IPS-18a (cell line): ENCODE results near the gene SSC5D.
A peak's percentile ranks its signal among the peaks of the same experiment; 100 is the strongest.

Experiments
- H3K27ac ChIP-seq: one replicate; pipeline ENCODE4 v1.5.1; 2013; ENCODE audit warnings: low read length
- H3K27me3 ChIP-seq: one replicate; pipeline ENCODE4 v1.6.1; 2013; ENCODE audit warnings: mild to moderate bottlenecking, low read length; ENCODE audit not compliant: control insufficient read depth, insufficient read depth
- H3K36me3 ChIP-seq: one replicate; pipeline ENCODE4 v1.6.1; 2013; ENCODE audit warnings: low read depth, low read length; ENCODE audit not compliant: control insufficient read depth
- H3K4me1 ChIP-seq: one replicate; pipeline ENCODE4 v1.6.1; 2013; ENCODE audit warnings: low read depth, low read length; ENCODE audit not compliant: control insufficient read depth
- H3K4me3 ChIP-seq: one replicate; pipeline ENCODE4 v1.5.1; 2013; ENCODE audit warnings: low read length
- H3K9ac ChIP-seq: one replicate; pipeline ENCODE4 v1.6.1; 2013; ENCODE audit warnings: mild to moderate bottlenecking, low read length, moderate library complexity
- H3K9me3 ChIP-seq: one replicate; pipeline ENCODE4 v1.6.1; 2013; ENCODE audit warnings: low read depth, low read length; ENCODE audit not compliant: control insufficient read depth

SSC5D gene

DNA sequence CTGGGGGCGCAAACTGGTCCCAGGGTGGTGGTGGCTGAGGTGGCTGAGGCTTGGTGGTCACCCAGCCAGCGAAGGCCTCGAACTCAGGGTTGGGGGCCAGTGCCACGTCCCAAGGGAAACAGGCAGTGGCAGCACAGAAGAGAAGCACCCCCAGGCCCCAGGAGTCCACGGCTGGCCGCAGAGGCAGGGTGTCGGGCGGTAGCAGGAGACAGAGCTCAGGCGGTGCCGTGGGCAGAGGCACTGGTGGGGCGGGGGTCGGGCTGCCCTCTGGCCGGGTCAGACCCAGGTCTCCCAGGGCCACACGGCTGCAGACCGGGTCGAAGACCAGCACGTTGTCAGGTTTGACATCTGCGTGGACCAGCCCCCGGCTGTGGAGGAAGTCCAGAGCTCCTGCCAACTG, 52.9 kb downstream of the SSC5D start:
- Histone ChIP-seq H3K36me3 (no peaks in the 10 kb centered on the region), H3K27me3 (no peaks in the 10 kb centered on the region), H3K4me1 (peaks cover 8% of the 10 kb centered on the region), H3K27ac (no peak overlapping the region), H3K9ac (no peak overlapping the region), H3K9me3 (no peaks in the 10 kb centered on the region), H3K4me3 (no peak overlapping the region)

DNA sequence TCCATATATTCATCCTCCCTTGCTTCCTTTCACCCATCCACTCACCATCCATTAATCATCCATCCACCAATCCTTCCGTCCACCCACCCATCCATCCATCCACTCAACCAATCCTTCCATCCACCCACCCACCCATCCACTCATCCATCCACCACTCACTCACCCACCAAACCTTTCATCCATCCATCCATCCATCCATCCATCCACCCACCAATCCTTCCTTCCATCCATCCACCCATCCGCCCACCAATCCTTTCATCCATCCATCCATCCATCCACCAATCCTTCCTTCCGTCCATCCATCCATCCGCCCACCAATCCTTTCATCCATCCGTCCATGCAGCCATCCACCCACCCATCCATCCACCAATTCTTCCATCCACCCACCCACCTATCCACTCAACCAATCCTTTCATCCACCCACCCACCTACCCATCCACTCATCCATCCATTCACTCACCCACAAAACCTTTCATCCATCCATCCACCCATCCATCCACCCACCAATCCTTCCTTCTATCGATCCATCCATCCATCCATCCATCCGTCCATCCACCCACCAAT, 54.1 kb downstream of the SSC5D start:
- Histone ChIP-seq H3K36me3 (no peaks in the 10 kb centered on the region), H3K4me3 (no peak overlapping the region), H3K9me3 (no peaks in the 10 kb centered on the region), H3K4me1 (peaks cover 8% of the 10 kb centered on the region), H3K27ac (no peak overlapping the region), H3K9ac (no peak overlapping the region), H3K27me3 (no peaks in the 10 kb centered on the region)

DNA sequence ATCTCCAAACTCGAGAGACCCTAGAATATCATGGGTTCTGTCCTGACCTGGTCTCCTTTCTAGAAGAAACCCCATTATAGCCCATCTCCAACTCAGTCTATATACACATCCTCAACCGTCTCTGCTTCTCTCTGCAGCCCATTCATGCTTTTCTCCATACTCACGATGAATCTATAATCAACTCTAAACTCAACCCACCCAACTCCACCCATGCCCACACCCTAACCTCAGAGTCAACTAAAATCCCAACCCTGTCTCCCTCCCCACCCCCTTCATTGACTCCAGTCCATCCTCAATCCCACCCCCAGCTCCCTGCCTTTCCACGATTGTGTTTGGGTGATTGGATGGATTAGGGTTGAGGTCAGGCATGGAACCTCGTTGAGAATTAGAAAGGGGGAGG, 55.3 kb downstream of the SSC5D start:
- Histone ChIP-seq H3K9me3 (no peaks in the 10 kb centered on the region), H3K27me3 (no peaks in the 10 kb centered on the region), H3K4me1 (no peaks in the 10 kb centered on the region), H3K9ac (no peak overlapping the region), H3K4me3 (no peak overlapping the region), H3K36me3 (no peaks in the 10 kb centered on the region), H3K27ac (no peak overlapping the region)

DNA sequence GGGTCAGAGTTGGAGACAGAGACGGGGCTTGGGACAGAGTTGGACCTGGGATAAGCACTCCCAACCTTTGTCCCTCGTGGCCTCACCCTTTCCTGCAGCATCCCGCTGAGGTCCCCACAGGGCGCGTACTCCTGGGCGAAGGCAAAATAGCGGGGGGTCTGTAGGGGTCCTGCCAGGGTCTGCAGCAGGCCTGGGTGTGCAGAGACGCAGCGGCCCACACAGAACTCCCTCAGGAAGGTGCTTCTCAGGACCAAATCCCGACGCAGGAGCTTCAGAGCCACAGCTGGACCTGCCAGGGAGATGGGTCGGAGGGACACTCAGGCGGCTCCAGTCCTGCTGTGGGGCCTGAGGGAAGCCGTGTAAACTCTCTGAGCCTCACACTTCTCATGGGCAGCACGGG, 55.8 kb downstream of the SSC5D start:
- Histone ChIP-seq H3K27me3 (no peaks in the 10 kb centered on the region), H3K9ac (no peak overlapping the region), H3K36me3 (no peaks in the 10 kb centered on the region), H3K9me3 (no peaks in the 10 kb centered on the region), H3K27ac (no peak overlapping the region), H3K4me1 (no peaks in the 10 kb centered on the region), H3K4me3 (no peak overlapping the region)

DNA sequence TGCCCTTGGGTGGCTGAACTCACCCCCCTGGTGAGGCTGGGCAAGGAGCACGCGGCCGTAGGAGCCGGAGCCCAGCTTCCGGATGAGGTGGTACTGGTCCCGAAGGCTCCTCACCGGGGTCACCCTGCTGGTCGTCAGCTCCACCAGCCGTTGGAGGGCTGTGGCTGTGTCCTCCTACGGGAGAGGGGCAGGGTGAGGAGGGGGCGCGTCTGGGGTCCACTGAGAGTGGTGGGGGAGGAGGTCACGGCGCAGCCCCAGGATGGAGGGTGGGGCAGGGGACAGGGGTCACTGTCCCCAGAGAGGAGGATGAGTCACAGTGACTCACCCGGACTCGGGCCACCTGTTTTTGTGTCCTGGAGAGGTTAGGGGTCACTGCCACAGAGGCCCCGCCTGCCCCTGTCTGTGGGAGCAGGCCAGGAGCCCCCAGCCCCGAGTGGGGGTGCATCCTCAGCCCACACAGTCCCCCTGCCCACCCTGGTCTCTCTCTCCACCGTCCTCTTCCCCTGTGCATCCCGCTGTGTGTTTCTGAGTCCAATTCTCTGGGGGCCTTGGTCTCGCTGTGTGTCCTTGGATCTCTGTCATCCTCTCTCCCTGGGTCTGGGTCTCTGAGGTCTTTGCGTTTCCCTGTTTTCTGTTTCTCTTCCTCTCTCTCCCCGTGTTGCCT, 56.7 kb downstream of the SSC5D start:
- H3K4me3 ChIP-seq = no peak overlapping the region
- no peak overlapping the region for H3K9ac ChIP-seq
- H3K27me3 ChIP-seq = no peaks in the 10 kb centered on the region
- no peaks in the 10 kb centered on the region for H3K9me3 ChIP-seq
- no peaks in the 10 kb centered on the region for H3K36me3 ChIP-seq
- H3K27ac ChIP-seq = no peak overlapping the region
- no peaks in the 10 kb centered on the region for H3K4me1 ChIP-seq

DNA sequence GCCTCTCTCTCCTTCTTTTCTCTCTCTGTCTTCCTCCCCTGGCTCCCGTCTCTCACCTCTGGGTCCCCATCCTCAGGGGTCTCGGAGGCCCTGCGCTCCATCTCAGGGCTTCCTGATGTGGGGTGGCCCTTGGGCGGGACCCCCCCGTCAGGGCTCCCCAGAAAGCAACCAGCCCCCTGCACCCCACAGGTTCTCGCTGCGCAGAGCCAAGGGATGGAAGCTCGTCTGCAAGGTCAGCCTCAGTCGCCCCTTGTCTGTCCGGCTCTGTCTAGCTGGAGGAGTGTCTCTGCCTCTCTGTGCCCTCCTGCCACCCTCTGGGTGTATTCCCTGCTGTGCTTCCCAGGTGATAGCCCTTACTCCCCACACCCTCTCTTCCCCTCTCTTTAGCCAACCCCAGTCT, 57.2 kb downstream of the SSC5D start, which contains the start of gene SBK3:
Gene SBK3 (minus strand): TSS at position 101 of the 400 bp plus-strand sequence. CDS start 0 bp downstream, at position 101.
- Histone ChIP-seq H3K27ac (no peak within 1 kb of the TSS), H3K9ac (no peak within 1 kb of the TSS), H3K4me1 (peaks cover 3% of the 10 kb centered on the region), H3K4me3 (no peak within 1 kb of the TSS), H3K36me3 (no peaks in the 10 kb centered on the region), H3K9me3 (no peaks in the 10 kb centered on the region), H3K27me3 (no peaks in the 10 kb centered on the region)

DNA sequence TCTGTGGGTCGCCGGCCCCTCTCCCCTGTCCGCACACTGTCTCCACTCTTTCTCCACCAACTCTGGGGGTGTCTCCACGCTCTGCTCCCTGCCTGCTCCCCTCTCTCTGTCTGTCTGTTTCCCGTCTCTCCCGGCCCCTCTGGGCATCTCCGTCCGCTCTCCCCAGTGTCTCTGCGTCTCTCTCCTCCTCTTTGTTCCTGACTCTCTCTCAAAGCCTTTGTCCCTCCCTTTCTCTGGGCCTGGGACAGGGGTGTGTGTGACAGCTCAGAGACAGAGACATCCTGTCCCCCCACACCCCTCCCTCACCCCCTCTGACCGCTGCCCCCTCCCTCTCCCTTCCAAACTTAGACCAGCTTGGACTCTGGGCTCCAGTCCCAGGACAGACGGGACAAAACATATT, 57.8 kb downstream of the SSC5D start:
- Histone ChIP-seq H3K4me1 (peaks cover 3% of the 10 kb centered on the region), H3K9me3 (no peaks in the 10 kb centered on the region), H3K27ac (no peak overlapping the region), H3K9ac (no peak overlapping the region), H3K36me3 (no peaks in the 10 kb centered on the region), H3K27me3 (no peaks in the 10 kb centered on the region), H3K4me3 (no peak overlapping the region)

DNA sequence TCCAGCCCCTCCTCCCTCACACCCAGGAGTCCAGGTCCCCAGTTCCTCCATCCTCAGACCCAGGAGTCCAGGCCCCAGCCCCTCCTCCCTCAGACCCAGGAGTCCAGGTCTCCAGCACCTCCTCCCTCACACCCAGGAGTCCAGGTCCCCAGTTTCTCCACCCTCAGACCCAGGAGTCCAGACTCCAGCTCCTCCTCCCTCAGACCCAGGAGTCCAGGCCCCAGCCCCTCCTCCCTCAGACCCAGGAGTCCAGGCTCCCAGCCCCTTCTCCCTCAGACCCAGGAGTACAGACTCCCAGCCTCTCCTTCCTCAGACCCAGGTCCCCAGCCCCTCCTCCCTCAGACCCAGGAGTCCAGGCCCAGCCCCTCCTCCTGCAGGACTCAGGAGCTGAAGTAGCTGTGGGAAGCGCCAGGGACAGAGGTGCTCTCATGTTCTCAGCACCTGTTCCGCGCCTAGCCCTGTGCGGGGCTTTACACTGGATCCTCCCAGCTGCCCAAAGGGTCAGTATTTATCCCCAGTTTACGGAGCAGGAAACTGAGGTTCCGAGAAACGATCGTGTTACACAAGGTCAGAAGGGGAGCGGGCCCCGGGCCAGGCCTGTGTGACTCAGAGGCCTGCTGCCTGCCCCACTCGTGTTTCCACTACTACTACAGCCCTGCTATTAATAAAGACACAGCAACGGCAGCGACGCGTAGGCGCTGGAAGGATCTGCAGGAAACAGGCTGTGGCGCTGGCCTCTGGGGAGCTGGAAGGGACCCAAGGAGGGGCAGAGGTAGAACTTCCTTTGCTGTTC, 58.8 kb downstream of the SSC5D start:
- H3K9ac ChIP-seq = no peak overlapping the region
- no peak overlapping the region for H3K4me3 ChIP-seq
- H3K9me3 ChIP-seq = no peaks in the 10 kb centered on the region
- no peaks in the 10 kb centered on the region for H3K36me3 ChIP-seq
- no peaks in the 10 kb centered on the region for H3K27me3 ChIP-seq
- peaks cover 3% of the 10 kb centered on the region for H3K4me1 ChIP-seq
- H3K27ac ChIP-seq = no peak overlapping the region

DNA sequence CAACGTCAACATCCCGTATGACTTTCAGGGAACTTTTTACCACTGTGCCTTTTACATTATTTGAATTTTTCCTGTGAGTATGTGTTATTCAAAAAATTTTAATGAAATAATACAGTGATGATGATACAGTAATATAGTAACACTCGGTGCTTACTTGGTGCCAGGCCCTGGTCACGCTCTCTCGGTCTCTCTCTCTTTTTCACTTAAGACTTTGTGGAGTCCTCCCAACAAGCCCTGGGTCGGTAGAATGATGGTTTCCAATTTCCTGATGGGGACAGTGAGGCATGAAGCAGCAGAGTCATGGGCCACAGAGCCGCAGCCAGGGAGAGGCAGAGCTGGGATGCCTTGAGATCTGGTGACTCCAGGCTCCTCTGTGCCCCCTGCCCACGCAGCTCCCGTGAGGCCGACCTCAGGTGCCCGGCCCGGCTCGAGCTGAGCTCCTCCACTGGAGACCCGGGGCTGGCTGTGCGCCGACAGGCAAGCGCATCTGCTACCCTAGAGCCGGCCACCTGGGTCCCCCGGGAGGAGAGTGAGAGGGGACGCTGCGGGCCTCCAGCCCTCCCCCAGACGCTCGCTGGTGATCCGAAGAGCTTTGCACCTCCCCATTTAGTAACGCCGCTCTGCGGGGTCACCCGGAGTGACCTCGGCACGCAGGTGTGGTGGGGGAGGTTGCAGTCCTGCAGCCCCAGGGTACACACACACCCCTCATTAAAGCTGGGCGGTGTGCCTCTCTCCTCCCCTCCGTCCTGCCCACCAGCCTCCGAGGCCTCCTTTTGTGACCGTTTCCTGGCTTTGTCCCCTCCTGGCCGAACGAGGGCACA, 61.5 kb downstream of the SSC5D start:
- Histone ChIP-seq H3K9me3 (no peaks in the 10 kb centered on the region), H3K36me3 (no peaks in the 10 kb centered on the region), H3K4me1 (peaks cover 3% of the 10 kb centered on the region), H3K9ac (peak overlapping the region; percentile 39), H3K27ac (no peak overlapping the region), H3K27me3 (no peaks in the 10 kb centered on the region), H3K4me3 (peak overlapping the region; percentile 61)

DNA sequence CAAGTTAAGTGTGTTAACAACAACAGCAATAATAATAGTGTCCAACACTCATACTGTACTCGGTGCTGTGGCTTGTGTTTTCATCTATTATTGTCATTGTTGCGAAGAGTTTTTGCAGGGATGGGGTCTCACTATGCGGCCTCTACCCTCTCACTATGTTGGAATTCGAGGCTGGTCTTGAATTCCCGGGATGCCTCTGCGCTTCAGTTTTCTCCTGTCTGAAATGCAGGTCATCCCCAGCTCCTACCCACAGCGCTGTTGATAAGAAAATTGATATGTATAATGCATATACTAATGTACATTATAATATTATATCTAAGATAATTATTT, 62.0 kb downstream of the SSC5D start:
- Histone ChIP-seq H3K4me3 (peak overlapping the region; percentile 61), H3K27me3 (no peaks in the 10 kb centered on the region), H3K36me3 (no peaks in the 10 kb centered on the region), H3K9ac (peak overlapping the region; percentile 39), H3K27ac (no peak overlapping the region), H3K9me3 (no peaks in the 10 kb centered on the region), H3K4me1 (peaks cover 3% of the 10 kb centered on the region)

DNA sequence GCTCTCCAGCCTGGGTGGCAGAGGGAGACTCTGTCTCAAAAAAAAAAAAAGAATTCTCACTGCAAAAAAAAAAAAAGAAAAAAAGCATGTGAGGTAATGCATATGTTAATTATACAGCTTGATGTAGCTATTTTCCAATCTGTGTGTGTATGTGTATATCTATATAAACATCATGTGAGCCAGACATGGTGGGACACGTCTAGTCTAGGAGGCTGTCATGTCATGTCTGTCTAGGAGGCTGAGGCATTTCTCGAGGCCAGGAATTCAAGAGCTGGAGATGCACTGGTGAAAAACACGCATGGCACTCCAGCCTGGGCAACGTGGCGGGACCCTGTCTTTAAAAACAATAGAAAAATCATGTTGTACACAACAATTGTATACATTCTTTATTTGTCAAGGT, 64.0 kb downstream of the SSC5D start:
- no peak overlapping the region for H3K4me3 ChIP-seq
- no peaks in the 10 kb centered on the region for H3K27me3 ChIP-seq
- H3K9ac ChIP-seq = no peak overlapping the region
- H3K36me3 ChIP-seq = no peaks in the 10 kb centered on the region
- H3K9me3 ChIP-seq = no peaks in the 10 kb centered on the region
- H3K27ac ChIP-seq = no peak overlapping the region
- H3K4me1 ChIP-seq = peaks cover 3% of the 10 kb centered on the region
